ENCODE measurements around the gene CNPY2.
A peak's percentile ranks its signal among the peaks of the same experiment; 100 is the strongest.
"Not testable (repeated sequence)": the region's sequence is repeated elsewhere in the genome, so short reads cannot be mapped to it uniquely, and the experiment has no call there.

Gene CNPY2

GRCh38 chr12:56297400-56297799 is 18.4 kb downstream of the CNPY2 start:
- DNase-seq, result no peak

- DNase-seq, result no peak
Measured at GRCh38 chr12:56296295-56296694, 19.5 kb downstream of the CNPY2 start.

GRCh38 chr12:56293795-56294194 is 22.0 kb downstream of the CNPY2 start:
- no peak for DNase-seq

- no peak for DNase-seq
Measured at GRCh38 chr12:56288705-56289387, 26.9 kb downstream of the CNPY2 start.

- no peak for DNase-seq
Measured at GRCh38 chr12:56286044-56286830, 29.6 kb downstream of the CNPY2 start.

GRCh38 chr12:56284263-56284662 is 31.5 kb downstream of the CNPY2 start:
- not testable (repeated sequence) for DNase-seq

GRCh38 chr12:56282579-56282978 is 33.2 kb downstream of the CNPY2 start:
- no peak for DNase-seq

GRCh38 chr12:56282030-56282429 is 33.8 kb downstream of the CNPY2 start:
- no peak for DNase-seq

- DNase-seq, result no peak
Measured at GRCh38 chr12:56280849-56281248, 34.9 kb downstream of the CNPY2 start.

- no peak for DNase-seq
Measured at GRCh38 chr12:56278905-56279304, 36.9 kb downstream of the CNPY2 start.

GRCh38 chr12:56274299-56274698 is 41.5 kb downstream of the CNPY2 start:
- DNase-seq, result no peak

GRCh38 chr12:56272468-56272867 is 43.3 kb downstream of the CNPY2 start:
- not testable (repeated sequence) for DNase-seq

- DNase-seq, result no peak
Measured at GRCh38 chr12:56271031-56271430, 44.8 kb downstream of the CNPY2 start.

- no peak for DNase-seq
Measured at GRCh38 chr12:56267443-56268071, 48.2 kb downstream of the CNPY2 start.

GRCh38 chr12:56266693-56267442 is 48.9 kb downstream of the CNPY2 start, which contains the start of gene COQ10A:
Gene COQ10A, plus strand, starts transcription at chr12:56266942. Its CDS starts 177 bp downstream, at chr12:56267119.
- DNase-seq, result peak; percentile 80

GRCh38 chr12:56266068-56266692 is 49.6 kb downstream of the CNPY2 start:
- not testable (repeated sequence) for DNase-seq

- DNase-seq, result not testable (repeated sequence)
Measured at GRCh38 chr12:56262955-56263354, 52.8 kb downstream of the CNPY2 start.

GRCh38 chr12:56261503-56262232 is 54.1 kb downstream of the CNPY2 start:
- no peak for DNase-seq

GRCh38 chr12:56260921-56261320 is 54.9 kb downstream of the CNPY2 start:
- DNase-seq, result no peak

- DNase-seq, result no peak
Measured at GRCh38 chr12:56260380-56260779, 55.4 kb downstream of the CNPY2 start.
